ENCODE measurements around the gene SPRTN. TPM values are rescaled to one million over a fixed set of nuclear protein-coding genes. Genes with fewer than 3 reads are reported as not detected.
A peak's percentile ranks its signal among the peaks of the same experiment; 100 is the strongest.

SPRTN gene
- total RNA-seq, 6 experiments from 2014 or later: 3.3 to 6.4 (median 4.8) TPM

- Histone ChIP-seq H3K4me3 (no peak overlapping the region), H3K9me3 (no peaks in the 10 kb centered on the region), H3K4me1 (peaks cover 0 to 42% (median 23%) of the 10 kb centered on the region in 4 donors), H3K36me3 (no peaks in the 10 kb centered on the region), H3K27ac (peak overlapping the region; percentile 72 to 94 (median 72)), H3K27me3 (no peaks in the 10 kb centered on the region)
- intact Hi-C loops (cut with DNase I): no loop called here
- no peak for DNase-seq
- TF ChIP-seq POLR2A (IDR thresholded peaks at IDR 0.05): peak; percentile 60
- TF ChIP-seq CTCF (IDR thresholded peaks at IDR 0.05): no peak
- 60% methylated on average over 10 of the region's 10 CpGs for WGBS (ENCODE audit: insufficient coverage, low coverage, low lambda C conversion rate, missing lambda C conversion rate)
- ATAC-seq: peak; percentile 5 to 74 (median 57)
Observed at GRCh38 chr1:231395076-231395997, 57.2 kb downstream of the SPRTN start.

GRCh38 chr1:231395998-231396390 is 57.9 kb downstream of the SPRTN start:
- DNase-seq: no peak
- no peaks in the 10 kb centered on the region for H3K27me3 ChIP-seq
- H3K4me3 ChIP-seq: no peak overlapping the region
- peak overlapping the region; percentile 72 to 94 (median 72) for H3K27ac ChIP-seq
- TF ChIP-seq POLR2A (IDR thresholded peaks at IDR 0.05) (no peak), CTCF (IDR thresholded peaks at IDR 0.05) (no peak)
- no peaks in the 10 kb centered on the region for H3K9me3 ChIP-seq
- ATAC-seq: no peak
- peaks cover 0 to 42% (median 23%) of the 10 kb centered on the region in 4 donors for H3K4me1 ChIP-seq
- H3K36me3 ChIP-seq: no peaks in the 10 kb centered on the region
- WGBS (ENCODE audit: insufficient coverage, low coverage, low lambda C conversion rate, missing lambda C conversion rate): 92% methylated on average over 4 of the region's 4 CpGs
- intact Hi-C loops (cut with DNase I): no loop called here

GRCh38 chr1:231396643-231397042 is 58.5 kb downstream of the SPRTN start:
- peak overlapping the region in 1 of 3 donors; percentile 6 for H3K27ac ChIP-seq
- TF ChIP-seq CTCF (IDR thresholded peaks at IDR 0.05) (no peak), POLR2A (IDR thresholded peaks at IDR 0.05) (no peak)

DNA sequence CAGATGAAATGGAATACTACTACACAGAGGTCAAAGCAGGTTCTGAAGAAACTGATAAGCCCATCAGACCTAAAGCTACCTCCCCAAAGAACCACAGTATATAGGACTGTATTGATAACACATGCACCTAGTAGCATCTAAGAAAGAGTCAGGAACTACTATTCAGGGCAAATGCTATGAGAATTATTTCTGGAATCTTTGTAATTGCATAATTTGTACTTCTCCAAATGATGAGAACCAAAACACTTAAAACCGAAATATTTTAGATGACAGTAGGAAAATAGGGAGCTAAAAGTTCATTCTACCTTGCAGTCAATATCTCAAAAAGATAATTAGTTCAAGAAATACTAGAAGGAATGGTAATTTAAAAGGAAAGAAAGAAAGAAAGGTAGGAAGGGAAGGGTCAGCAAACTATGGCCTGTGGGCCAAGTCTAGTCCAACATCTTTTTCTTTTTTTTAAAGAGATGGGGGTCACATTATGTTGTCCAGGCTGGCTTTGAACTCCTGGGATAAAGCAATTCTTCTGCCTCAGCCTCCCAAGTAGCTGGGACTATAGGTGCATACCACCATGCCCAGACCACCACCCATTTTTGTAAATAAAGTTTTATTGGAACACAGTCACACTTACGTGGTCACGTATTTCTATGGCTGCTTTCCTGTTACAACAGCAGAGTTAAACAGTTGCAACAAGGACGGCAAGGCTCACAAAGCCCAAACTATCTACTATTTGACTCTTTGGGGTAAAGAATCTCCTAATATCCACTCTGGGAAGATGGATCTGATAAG is 60.0 kb downstream of the SPRTN start:
- no peaks in the 10 kb centered on the region for H3K27me3 ChIP-seq
- WGBS (ENCODE audit: insufficient coverage, low coverage, low lambda C conversion rate, missing lambda C conversion rate): 77% methylated on average over 4 of the region's 4 CpGs
- H3K9me3 ChIP-seq: no peaks in the 10 kb centered on the region
- intact Hi-C loops (cut with DNase I): no loop called here
- H3K27ac ChIP-seq: no peak overlapping the region
- ATAC-seq (no peak), DNase-seq (no peak)
- no peak for TF ChIP-seq POLR2A (IDR thresholded peaks at IDR 0.05)
- TF ChIP-seq CTCF (IDR thresholded peaks at IDR 0.05): no peak
- no peaks in the 10 kb centered on the region for H3K36me3 ChIP-seq
- peaks cover 0 to 38% (median 16%) of the 10 kb centered on the region in 4 donors for H3K4me1 ChIP-seq
- H3K4me3 ChIP-seq: no peak overlapping the region

More at GRCh38 chr1:231396643-231397042, 58.5 kb downstream of the SPRTN start:
- Histone ChIP-seq H3K27me3 (no peaks in the 10 kb centered on the region), H3K9me3 (no peaks in the 10 kb centered on the region), H3K4me1 (peaks cover 0 to 42% (median 23%) of the 10 kb centered on the region in 4 donors), H3K36me3 (no peaks in the 10 kb centered on the region), H3K4me3 (no peak overlapping the region)
- 95% methylated on average over 2 of the region's 2 CpGs for WGBS (ENCODE audit: insufficient coverage, low coverage, low lambda C conversion rate, missing lambda C conversion rate)
- DNase-seq: no peak
- intact Hi-C loops (cut with DNase I): no loop called here
- ATAC-seq: no peak

Data from right lobe of liver (tissue), 6 donors.